ENCODE measurements around the gene HERC6. TPM values are rescaled to one million over a fixed set of nuclear protein-coding genes. Genes with fewer than 3 reads are reported as not detected.
"Not testable (repeated sequence)": the region's sequence is repeated elsewhere in the genome, so short reads cannot be mapped to it uniquely, and the experiment has no call there.

Gene HERC6
- polyA plus RNA-seq, 1 donor, result 1.7 TPM

GRCh38 chr4:88391703-88392102, 13.1 kb downstream of the HERC6 start:
- DNase-seq, result no peak

- DNase-seq, result no peak
These were observed 18.0 kb downstream of the HERC6 start for GRCh38 chr4:88396681-88397080.

- no peak for DNase-seq
These were observed 19.7 kb downstream of the HERC6 start for GRCh38 chr4:88398381-88398780.

GRCh38 chr4:88409206-88409605, 30.6 kb downstream of the HERC6 start:
- no peak for DNase-seq

GRCh38 chr4:88409789-88410188, 31.1 kb downstream of the HERC6 start:
- no peak for DNase-seq

GRCh38 chr4:88411491-88412096, 32.9 kb downstream of the HERC6 start:
- DNase-seq, result no peak

GRCh38 chr4:88413801-88414200, 35.1 kb downstream of the HERC6 start:
- no peak for DNase-seq

- DNase-seq, result no peak
These were observed 36.1 kb downstream of the HERC6 start for GRCh38 chr4:88414755-88415154.

GRCh38 chr4:88415982-88416381, 37.3 kb downstream of the HERC6 start:
- no peak for DNase-seq

GRCh38 chr4:88418411-88418810, 39.8 kb downstream of the HERC6 start:
- DNase-seq, result no peak

GRCh38 chr4:88419874-88420273, 41.2 kb downstream of the HERC6 start:
- DNase-seq, result no peak

GRCh38 chr4:88420844-88421243, 42.2 kb downstream of the HERC6 start:
- no peak for DNase-seq

- no peak for DNase-seq
These were observed 43.8 kb downstream of the HERC6 start for GRCh38 chr4:88422403-88422802.

GRCh38 chr4:88429401-88429800, 50.7 kb downstream of the HERC6 start:
- DNase-seq, result no peak

GRCh38 chr4:88435987-88436693, 57.5 kb downstream of the HERC6 start:
- no peak for DNase-seq

- not testable (repeated sequence) for DNase-seq
These were observed 59.2 kb downstream of the HERC6 start for GRCh38 chr4:88437873-88438272.

- DNase-seq, result no peak
These were observed 60.6 kb downstream of the HERC6 start for GRCh38 chr4:88439161-88439760.

- no peak for DNase-seq
These were observed 61.5 kb downstream of the HERC6 start for GRCh38 chr4:88440146-88440545.

- no peak for DNase-seq
These were observed 63.0 kb downstream of the HERC6 start for GRCh38 chr4:88441696-88442095.

- no peak for DNase-seq
These were observed 64.1 kb downstream of the HERC6 start for GRCh38 chr4:88442689-88443191.

- DNase-seq, result no peak
These were observed 64.8 kb downstream of the HERC6 start for GRCh38 chr4:88443486-88443885.

GRCh38 chr4:88445252-88445651, 66.6 kb downstream of the HERC6 start:
- no peak for DNase-seq

GRCh38 chr4:88446124-88446523, 67.5 kb downstream of the HERC6 start:
- no peak for DNase-seq

Measured in hindlimb muscle (tissue), 1 donor.